ENCODE results near the gene ASB12. TPM values are rescaled to one million over a fixed set of nuclear protein-coding genes. Genes with fewer than 3 reads are reported as not detected.

Gene ASB12
- total and polyA plus RNA-seq, 2 of the 13 experiments (the other 11 are each of a cell fraction or from before 2014, with no cell fraction given): 0.05 TPM; not detected in 1

- TF ChIP-seq PRPF4 (IDR thresholded peaks at IDR 0.05; ENCODE audit: low read depth, low read length, poor library complexity, severe bottlenecking) (no peak), ZNF687 (CRISPR knock-in tag; IDR thresholded peaks at IDR 0.05) (peak; percentile 78), THAP9 (CRISPR knock-in tag; IDR thresholded peaks at IDR 0.05; ENCODE audit: borderline replicate concordance) (peak; percentile 52; the same call in 1 of the 2 replicates), ZNF501 (CRISPR knock-in tag; IDR thresholded peaks at IDR 0.05) (0 out of 2 replicates have a peak, but pooled peaks have one; percentile 33), IKZF5 (CRISPR knock-in tag; IDR thresholded peaks at IDR 0.05) (0 out of 2 replicates have a peak, but pooled peaks have one; percentile 15), ZNF598 (CRISPR knock-in tag; IDR thresholded peaks at IDR 0.05; ENCODE audit: borderline replicate concordance) (0 out of 2 replicates have a peak, but pooled peaks have one; percentile 27), ZNF260 (CRISPR knock-in tag; IDR thresholded peaks at IDR 0.05; ENCODE audit: borderline replicate concordance, low read depth) (no peak), UBTF (CRISPR knock-in tag; IDR thresholded peaks at IDR 0.05) (peak; percentile 68), SOX6 (IDR thresholded peaks at IDR 0.05) (no peak), SOX6 (CRISPR knock-in tag; IDR thresholded peaks at IDR 0.05) (no peak), GABPB1 (CRISPR knock-in tag; IDR thresholded peaks at IDR 0.05) (peak; percentile 55; the same call in 1 of the 2 replicates), IRF9 (CRISPR knock-in tag; IDR thresholded peaks at IDR 0.05; ENCODE audit: borderline replicate concordance) (peak; percentile 22; the same call in 1 of the 2 replicates), REPIN1 (CRISPR knock-in tag; IDR thresholded peaks at IDR 0.05; ENCODE audit: borderline replicate concordance, low read depth) (0 out of 2 replicates have a peak, but pooled peaks have one; percentile 17), KAT8 (CRISPR knock-in tag; IDR thresholded peaks at IDR 0.05) (peak; percentile 36; the same call in 1 of the 2 replicates), BORCS8-MEF2B (CRISPR knock-in tag; IDR thresholded peaks at IDR 0.05) (peak; percentile 24; the same call in 1 of the 2 replicates)
Measured at GRCh38 chrX:64205735-64206501, 24.5 kb downstream of the ASB12 start (continued).
